Measurements from ENCODE around the gene RPS15.

The RPS15 gene

GRCh38 chr19:1422943-1423342, 15.3 kb upstream of the RPS15 start:
- H3K27me3 ChIP-seq (ENCODE audit: insufficient read depth, low read depth): no peaks in the 10 kb centered on the region
- H4K20me1 ChIP-seq (ENCODE audit: insufficient read depth): peaks cover 5% of the 10 kb centered on the region; the same call in 1 of the 2 replicates
- no peak overlapping the region for H3K27ac ChIP-seq
- no peak overlapping the region for H3K4me2 ChIP-seq
- no peak for TF ChIP-seq CTCF (conservative IDR thresholded peaks at IDR 0.05; ENCODE audit: low read depth, low read length)
- H3K9ac ChIP-seq: no peak overlapping the region
- H3K4me3 ChIP-seq (IDR thresholded peaks at IDR 0.05; ENCODE audit: insufficient read depth, low read depth, low read length): no peak overlapping the region
- no peak overlapping the region for H2AFZ ChIP-seq (ENCODE audit: low read depth)
- H3K79me2 ChIP-seq (ENCODE audit: insufficient read depth, low read depth): peaks cover 49% of the 10 kb centered on the region
- no peaks in the 10 kb centered on the region for H3K4me1 ChIP-seq (ENCODE audit: low read depth, poor library complexity, severe bottlenecking)
- H3K36me3 ChIP-seq (ENCODE audit: insufficient read depth): no peaks in the 10 kb centered on the region; the same call in 1 of the 2 replicates

- no peak overlapping the region for H3K4me2 ChIP-seq
- no peak overlapping the region for H3K9ac ChIP-seq
- peaks cover 42% of the 10 kb centered on the region for H3K79me2 ChIP-seq (ENCODE audit: insufficient read depth, low read depth)
- H3K4me1 ChIP-seq (ENCODE audit: low read depth, poor library complexity, severe bottlenecking): no peaks in the 10 kb centered on the region
- H3K27ac ChIP-seq: no peak overlapping the region
- no peak for TF ChIP-seq CTCF (conservative IDR thresholded peaks at IDR 0.05; ENCODE audit: low read depth, low read length)
- peaks cover 5% of the 10 kb centered on the region; the same call in 1 of the 2 replicates for H4K20me1 ChIP-seq (ENCODE audit: insufficient read depth)
- H3K36me3 ChIP-seq (ENCODE audit: insufficient read depth): no peaks in the 10 kb centered on the region; the same call in 1 of the 2 replicates
- no peaks in the 10 kb centered on the region for H3K27me3 ChIP-seq (ENCODE audit: insufficient read depth, low read depth)
- H3K4me3 ChIP-seq (IDR thresholded peaks at IDR 0.05; ENCODE audit: insufficient read depth, low read depth, low read length): no peak overlapping the region
- H2AFZ ChIP-seq (ENCODE audit: low read depth): no peak overlapping the region
Measured at GRCh38 chr19:1423436-1424191, 14.6 kb upstream of the RPS15 start.

GRCh38 chr19:1424192-1424955, 13.8 kb upstream of the RPS15 start:
- no peak overlapping the region for H3K9ac ChIP-seq
- no peak overlapping the region for H2AFZ ChIP-seq (ENCODE audit: low read depth)
- H3K27me3 ChIP-seq (ENCODE audit: insufficient read depth, low read depth): no peaks in the 10 kb centered on the region
- H3K4me2 ChIP-seq: no peak overlapping the region
- no peak overlapping the region for H3K4me3 ChIP-seq (IDR thresholded peaks at IDR 0.05; ENCODE audit: insufficient read depth, low read depth, low read length)
- H3K4me1 ChIP-seq (ENCODE audit: low read depth, poor library complexity, severe bottlenecking): no peaks in the 10 kb centered on the region
- H3K27ac ChIP-seq: no peak overlapping the region
- TF ChIP-seq CTCF (conservative IDR thresholded peaks at IDR 0.05; ENCODE audit: low read depth, low read length): no peak
- peaks cover 5% of the 10 kb centered on the region; the same call in 1 of the 2 replicates for H4K20me1 ChIP-seq (ENCODE audit: insufficient read depth)
- H3K36me3 ChIP-seq (ENCODE audit: insufficient read depth): no peaks in the 10 kb centered on the region; the same call in 1 of the 2 replicates
- H3K79me2 ChIP-seq (ENCODE audit: insufficient read depth, low read depth): peaks cover 35% of the 10 kb centered on the region; the same call in 1 of the 2 replicates

GRCh38 chr19:1425102-1425837, 12.9 kb upstream of the RPS15 start:
- H3K4me1 ChIP-seq (ENCODE audit: low read depth, poor library complexity, severe bottlenecking): no peaks in the 10 kb centered on the region
- peaks cover 5% of the 10 kb centered on the region; the same call in 1 of the 2 replicates for H4K20me1 ChIP-seq (ENCODE audit: insufficient read depth)
- H3K27ac ChIP-seq: no peak overlapping the region
- H3K9ac ChIP-seq: no peak overlapping the region
- H3K27me3 ChIP-seq (ENCODE audit: insufficient read depth, low read depth): no peaks in the 10 kb centered on the region
- H3K4me3 ChIP-seq (IDR thresholded peaks at IDR 0.05; ENCODE audit: insufficient read depth, low read depth, low read length): no peak overlapping the region
- peaks cover 34% of the 10 kb centered on the region; the same call in 1 of the 2 replicates for H3K79me2 ChIP-seq (ENCODE audit: insufficient read depth, low read depth)
- H3K4me2 ChIP-seq: no peak overlapping the region
- no peak overlapping the region for H2AFZ ChIP-seq (ENCODE audit: low read depth)
- TF ChIP-seq CTCF (conservative IDR thresholded peaks at IDR 0.05; ENCODE audit: low read depth, low read length): no peak
- no peaks in the 10 kb centered on the region; the same call in 1 of the 2 replicates for H3K36me3 ChIP-seq (ENCODE audit: insufficient read depth)

Measured in KMS-11 (cell line).